ENCODE results near the gene DNAH9.

DNAH9 gene

DNA sequence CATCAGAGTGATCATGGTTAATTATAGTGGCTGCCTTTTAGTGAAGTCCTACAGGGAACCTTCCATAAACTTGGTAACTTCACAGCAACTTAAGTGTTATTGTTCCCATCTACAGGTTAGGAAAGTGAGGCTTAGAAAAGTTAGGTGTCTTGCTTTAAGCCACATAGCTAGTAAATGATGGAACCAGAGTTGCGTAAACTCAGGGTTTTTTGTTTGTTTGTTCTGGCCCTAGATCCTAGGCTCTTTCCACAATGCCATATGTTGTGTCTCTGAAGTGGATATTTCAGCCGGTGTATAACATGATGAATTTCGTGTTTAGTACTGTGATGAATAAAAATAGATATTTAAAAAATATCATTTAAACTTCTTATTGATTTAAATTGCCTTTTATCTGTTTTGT, 27.6 kb downstream of the DNAH9 start:
- Mint-ChIP-seq H3K36me3 (peaks cover 0 to 1% of the 10 kb centered on the region in 2 donors), H3K4me3 (no peak overlapping the region), H3K27me3 (no peaks in the 10 kb centered on the region), H3K9me3 (peaks cover 3 to 6% of the 10 kb centered on the region in 2 donors), H3K4me1 (no peaks in the 10 kb centered on the region), H3K27ac (no peak overlapping the region)
- ATAC-seq (replicated peaks) (no peak), DNase-seq (no peak)

DNA sequence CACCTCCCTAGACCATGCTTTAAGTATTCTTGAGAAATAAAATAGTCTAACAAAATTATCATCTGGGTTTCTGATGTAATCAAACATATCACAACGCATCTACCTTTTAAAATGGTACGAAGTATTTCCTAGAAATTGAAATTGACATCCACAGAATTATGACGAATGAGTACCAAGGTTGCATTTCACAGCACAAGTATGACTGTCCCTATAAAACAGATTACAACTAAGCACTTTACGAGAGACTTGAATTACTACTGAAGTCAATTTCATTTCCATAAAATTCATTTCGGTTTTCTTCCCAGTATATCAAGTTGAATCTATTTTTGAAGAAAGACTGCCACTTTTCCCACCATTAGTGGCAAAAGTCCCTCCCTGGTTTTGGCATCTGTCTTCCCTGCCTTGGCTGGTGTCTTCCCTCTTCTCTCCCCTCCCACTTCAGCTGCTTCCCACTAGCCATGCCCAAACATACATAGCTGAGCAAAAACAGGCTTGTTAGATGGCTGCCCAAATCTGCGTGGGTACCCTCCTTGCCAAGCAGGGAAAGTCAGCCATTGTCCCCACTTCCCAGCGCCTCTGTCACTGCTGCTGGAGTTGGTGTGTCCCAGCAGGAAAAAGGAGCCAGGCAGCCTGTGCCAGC, 29.2 kb downstream of the DNAH9 start:
- Mint-ChIP-seq H3K4me1 (no peaks in the 10 kb centered on the region), H3K27me3 (no peaks in the 10 kb centered on the region), H3K36me3 (peaks cover 0 to 1% of the 10 kb centered on the region in 2 donors), H3K27ac (no peak overlapping the region), H3K4me3 (no peak overlapping the region), H3K9me3 (peaks cover 0 to 5% of the 10 kb centered on the region in 2 donors)
- ATAC-seq (replicated peaks) (no peak), DNase-seq (no peak)

DNA sequence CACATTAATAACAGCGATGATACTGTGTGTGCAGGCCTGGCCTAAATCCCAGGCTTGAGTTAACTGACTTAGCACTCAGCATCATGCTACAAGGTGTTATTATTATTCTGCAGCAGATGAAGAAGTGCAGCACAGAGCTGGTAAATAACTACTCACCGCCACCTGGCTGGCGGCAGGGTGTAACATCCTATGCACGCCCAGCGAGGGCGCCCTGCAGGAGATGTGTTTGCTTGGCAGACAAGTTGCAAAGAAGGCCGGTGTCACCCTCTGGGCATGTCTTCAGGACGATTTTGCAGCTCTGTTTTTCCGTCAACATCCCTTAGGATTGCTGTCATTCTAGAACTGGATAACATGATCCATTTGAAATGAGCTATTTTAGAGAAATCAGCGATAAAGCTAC, 30.1 kb downstream of the DNAH9 start:
- H3K4me1 Mint-ChIP-seq: no peaks in the 10 kb centered on the region
- DNase-seq: no peak
- H3K27me3 Mint-ChIP-seq: no peaks in the 10 kb centered on the region
- no peak overlapping the region for H3K27ac Mint-ChIP-seq
- peaks cover 0 to 1% of the 10 kb centered on the region in 2 donors for H3K36me3 Mint-ChIP-seq
- no peak overlapping the region for H3K4me3 Mint-ChIP-seq
- ATAC-seq (replicated peaks): no peak
- peaks cover 0 to 3% of the 10 kb centered on the region in 2 donors for H3K9me3 Mint-ChIP-seq

DNA sequence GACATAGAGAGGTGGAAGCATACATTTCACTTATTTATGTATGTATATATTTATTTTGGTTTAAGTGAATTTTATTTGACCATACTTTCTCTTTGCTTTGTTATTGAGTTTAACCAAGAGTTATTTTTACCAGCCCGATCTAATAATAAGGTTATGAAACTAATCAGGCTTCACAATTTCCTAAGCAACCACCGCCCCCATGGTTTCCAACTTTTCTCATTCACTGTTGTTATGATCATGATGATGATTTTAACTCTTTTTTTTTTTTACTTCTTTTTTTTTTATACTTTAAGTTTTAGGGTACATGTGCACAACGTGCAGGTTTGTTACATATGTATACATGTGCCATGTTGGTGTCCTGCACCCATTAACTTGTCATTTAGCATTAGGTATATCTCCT, 30.6 kb downstream of the DNAH9 start:
- DNase-seq: no peak
- no peak for ATAC-seq (replicated peaks)
- Mint-ChIP-seq H3K4me3 (no peak overlapping the region), H3K36me3 (peaks cover 0 to 1% of the 10 kb centered on the region in 2 donors), H3K4me1 (no peaks in the 10 kb centered on the region), H3K9me3 (peaks cover 0 to 2% of the 10 kb centered on the region in 2 donors), H3K27me3 (no peaks in the 10 kb centered on the region), H3K27ac (no peak overlapping the region)

DNA sequence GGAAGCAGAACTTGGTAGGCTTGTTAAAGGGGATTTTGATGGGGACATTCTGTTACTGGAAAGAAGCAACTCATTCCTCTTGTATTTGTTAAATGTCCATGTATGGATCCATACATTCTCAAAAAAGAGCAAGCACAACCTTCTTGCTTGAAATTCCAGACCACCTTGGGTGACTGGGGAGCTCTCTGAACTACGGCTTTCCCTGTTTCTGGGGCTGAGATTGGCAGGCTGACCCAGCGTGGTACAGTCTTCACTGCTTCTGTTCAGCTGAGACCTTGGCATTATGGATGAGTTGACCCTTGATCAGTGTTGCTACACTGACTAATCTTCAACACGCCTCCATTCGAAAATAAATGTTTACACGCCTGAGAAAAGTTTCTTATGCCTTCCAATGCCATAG, 38.5 kb downstream of the DNAH9 start:
- DNase-seq (no peak), ATAC-seq (replicated peaks) (no peak)
- Mint-ChIP-seq H3K4me1 (no peaks in the 10 kb centered on the region), H3K27me3 (no peaks in the 10 kb centered on the region), H3K36me3 (no peaks in the 10 kb centered on the region), H3K27ac (no peak overlapping the region), H3K9me3 (peaks cover 3% of the 10 kb centered on the region in 2 donors), H3K4me3 (no peak overlapping the region)

DNA sequence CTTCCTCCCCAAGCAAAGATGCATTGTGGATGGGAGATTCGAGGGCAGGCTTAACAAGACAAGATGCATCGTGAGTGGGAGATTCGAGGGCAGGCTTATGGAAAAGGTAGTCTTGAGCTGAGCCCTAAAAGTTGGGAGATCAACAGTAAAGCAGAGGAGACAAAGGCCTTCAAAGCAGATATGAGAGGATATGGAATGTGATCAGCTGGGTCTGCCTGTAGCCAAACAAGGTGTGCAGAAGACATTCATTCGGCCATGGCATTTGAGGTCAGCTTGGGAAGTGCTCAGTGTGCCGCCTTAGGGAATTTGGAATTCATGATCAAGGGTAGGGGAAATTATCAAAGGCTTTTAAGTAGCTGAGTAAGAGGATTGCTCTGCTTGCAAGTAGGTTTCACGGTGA, 39.5 kb downstream of the DNAH9 start:
- H3K4me1 Mint-ChIP-seq: no peaks in the 10 kb centered on the region
- no peaks in the 10 kb centered on the region for H3K36me3 Mint-ChIP-seq
- no peaks in the 10 kb centered on the region for H3K27me3 Mint-ChIP-seq
- no peak overlapping the region for H3K27ac Mint-ChIP-seq
- peaks cover 1 to 3% of the 10 kb centered on the region in 2 donors for H3K9me3 Mint-ChIP-seq
- H3K4me3 Mint-ChIP-seq: no peak overlapping the region
- DNase-seq (no peak), ATAC-seq (replicated peaks) (no peak)

DNA sequence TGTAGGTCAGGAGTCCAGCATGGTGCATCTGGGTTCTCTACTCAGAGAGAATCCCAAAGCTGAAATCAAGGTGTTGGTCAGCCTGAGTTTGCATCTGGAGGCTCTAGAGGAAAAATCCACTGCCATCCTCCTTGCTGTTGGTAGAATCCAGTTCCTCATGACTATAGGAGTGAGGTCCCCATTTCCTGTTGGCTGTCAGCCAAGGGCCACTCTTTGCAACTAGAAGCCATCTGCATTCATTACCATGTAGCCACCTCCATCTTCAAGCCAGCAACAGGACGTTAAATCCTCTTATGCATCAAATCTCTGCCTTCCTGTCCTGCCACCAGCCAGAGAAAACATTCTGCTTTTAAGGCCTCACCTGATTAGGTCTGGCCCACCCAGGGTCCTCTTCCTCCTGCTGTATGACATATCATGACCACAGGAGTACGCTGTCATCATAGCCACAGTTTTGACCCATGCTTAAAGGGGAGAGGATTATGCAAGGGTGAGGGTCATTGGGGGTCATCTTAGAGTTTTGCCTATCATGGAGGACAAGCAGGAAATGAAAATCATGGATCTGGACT, 40.5 kb downstream of the DNAH9 start:
- Mint-ChIP-seq H3K27ac (no peak overlapping the region), H3K36me3 (no peaks in the 10 kb centered on the region), H3K27me3 (no peaks in the 10 kb centered on the region), H3K9me3 (peaks cover 1 to 3% of the 10 kb centered on the region in 2 donors), H3K4me3 (no peak overlapping the region), H3K4me1 (no peaks in the 10 kb centered on the region)
- DNase-seq (no peak), ATAC-seq (replicated peaks) (no peak)

DNA sequence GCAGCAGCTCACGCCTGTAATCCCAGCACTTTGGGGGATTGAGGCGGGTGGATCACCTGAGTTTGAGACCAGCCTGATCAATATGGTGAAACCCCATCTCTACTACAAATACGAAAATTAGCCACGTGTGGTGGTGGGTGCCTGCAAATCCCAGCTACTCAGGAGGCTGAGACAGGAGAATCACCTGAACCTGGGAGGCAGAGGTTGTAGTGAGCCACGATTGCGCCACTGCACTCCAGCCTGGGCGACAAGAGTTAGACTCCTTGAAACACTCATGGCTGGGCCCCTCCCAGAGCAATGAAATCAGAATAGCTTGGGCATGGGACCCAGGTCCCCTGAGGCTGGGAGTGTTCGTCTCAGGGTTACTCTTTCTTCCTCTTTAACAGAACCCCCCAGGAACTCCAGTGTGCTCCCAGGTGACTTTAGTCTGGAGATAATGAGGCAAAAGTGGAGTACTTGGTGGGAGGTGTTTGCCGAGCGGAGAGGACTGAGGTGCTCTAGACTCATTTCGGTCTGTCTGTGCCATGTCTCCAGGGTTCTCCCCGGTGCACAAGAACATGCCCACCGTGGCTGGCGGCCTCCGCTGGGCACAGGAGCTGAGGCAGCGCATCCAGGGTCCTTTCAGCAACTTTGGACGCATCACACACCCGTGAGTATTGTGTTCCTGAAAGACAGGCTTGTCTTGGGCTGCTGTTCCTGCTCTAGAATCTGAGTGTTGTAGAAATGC, 41.6 kb downstream of the DNAH9 start:
- no peaks in the 10 kb centered on the region for H3K36me3 Mint-ChIP-seq
- no peaks in the 10 kb centered on the region for H3K4me1 Mint-ChIP-seq
- no peaks in the 10 kb centered on the region for H3K27me3 Mint-ChIP-seq
- DNase-seq (no peak), ATAC-seq (replicated peaks) (no peak)
- H3K9me3 Mint-ChIP-seq: peaks cover 1 to 3% of the 10 kb centered on the region in 2 donors
- H3K4me3 Mint-ChIP-seq: no peak overlapping the region
- no peak overlapping the region for H3K27ac Mint-ChIP-seq

DNA sequence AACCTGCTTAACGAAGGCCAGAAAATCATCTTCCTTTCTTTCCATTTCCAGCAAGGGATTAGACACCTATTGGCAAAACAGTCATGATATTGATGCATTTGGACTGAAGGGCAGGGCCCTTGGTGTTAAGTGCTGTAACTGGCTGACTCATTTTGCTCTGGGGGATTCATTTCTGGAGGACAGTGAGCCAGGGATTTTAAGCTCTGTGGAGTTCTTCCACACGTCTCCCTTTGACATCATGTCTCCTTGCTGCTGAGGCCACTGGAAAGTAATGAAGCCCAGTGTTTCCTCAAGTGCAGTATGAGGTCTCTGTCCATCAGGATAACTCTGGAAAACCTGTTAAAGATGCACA, 42.2 kb downstream of the DNAH9 start:
- H3K27ac Mint-ChIP-seq: no peak overlapping the region
- no peak for DNase-seq
- no peaks in the 10 kb centered on the region for H3K27me3 Mint-ChIP-seq
- H3K9me3 Mint-ChIP-seq: peaks cover 1 to 3% of the 10 kb centered on the region in 2 donors
- no peak overlapping the region for H3K4me3 Mint-ChIP-seq
- H3K36me3 Mint-ChIP-seq: no peaks in the 10 kb centered on the region
- no peaks in the 10 kb centered on the region for H3K4me1 Mint-ChIP-seq
- no peak for ATAC-seq (replicated peaks)

DNA sequence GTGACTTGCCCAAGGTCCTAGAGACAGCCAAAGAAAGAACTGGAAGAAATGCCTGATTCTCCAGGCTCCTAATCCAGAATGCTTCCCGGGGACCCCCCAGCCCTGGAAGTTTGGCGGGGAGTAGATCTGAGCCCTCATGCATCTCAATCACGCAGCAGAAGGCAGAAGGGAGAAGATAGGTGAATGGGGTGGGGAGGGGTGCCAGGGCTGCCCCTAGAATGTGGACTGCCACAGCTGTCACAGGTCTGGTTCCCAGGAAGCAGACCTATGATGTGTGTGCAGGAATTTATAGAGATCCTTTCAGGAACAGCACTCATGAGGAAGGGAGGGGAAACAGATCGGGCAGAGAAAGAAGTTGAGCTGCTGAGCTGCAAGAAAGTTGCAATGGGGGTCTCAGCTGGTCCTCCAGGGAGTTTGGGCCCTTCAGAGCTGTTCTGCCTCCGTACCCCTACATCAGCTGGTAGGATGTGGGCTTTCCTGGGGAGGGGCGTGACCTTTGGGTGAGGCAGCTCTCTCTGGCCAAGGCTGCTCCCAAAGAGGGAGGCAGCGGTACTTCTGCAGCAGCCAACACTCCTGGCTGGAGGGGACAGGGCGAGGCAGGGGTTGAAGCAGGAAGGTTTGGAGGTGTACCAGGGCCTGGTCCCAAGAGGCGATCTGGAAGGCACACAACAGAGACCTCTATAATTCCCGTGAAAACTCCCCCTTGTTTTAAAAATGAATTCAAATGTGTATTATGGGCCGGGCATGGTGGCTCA, 43.4 kb downstream of the DNAH9 start:
- H3K27me3 Mint-ChIP-seq: no peaks in the 10 kb centered on the region
- ATAC-seq (replicated peaks) (no peak), DNase-seq (no peak)
- no peaks in the 10 kb centered on the region for H3K36me3 Mint-ChIP-seq
- H3K4me3 Mint-ChIP-seq: no peak overlapping the region
- no peak overlapping the region for H3K27ac Mint-ChIP-seq
- H3K4me1 Mint-ChIP-seq: no peaks in the 10 kb centered on the region
- peaks cover 1 to 3% of the 10 kb centered on the region in 2 donors for H3K9me3 Mint-ChIP-seq

DNA sequence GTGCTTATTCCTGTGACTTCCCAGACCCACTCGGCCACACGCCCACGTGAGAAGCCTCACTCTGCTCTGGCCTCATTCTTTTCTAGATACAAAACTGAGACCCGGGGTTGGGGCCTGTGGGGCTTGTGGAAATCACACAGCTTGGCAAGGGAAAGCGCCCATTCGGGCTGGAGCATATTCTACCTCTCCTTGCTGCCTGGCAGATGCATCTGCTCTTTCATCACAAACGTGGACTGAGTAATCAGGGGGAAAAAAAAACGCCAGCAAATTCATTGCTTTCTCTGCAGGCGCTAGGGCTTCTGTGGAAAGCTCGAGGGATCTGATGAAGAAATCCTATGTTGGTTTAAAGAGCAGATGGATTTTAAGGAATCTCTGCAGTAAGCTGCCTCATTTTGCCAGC, 44.4 kb downstream of the DNAH9 start:
- H3K4me1 Mint-ChIP-seq: no peaks in the 10 kb centered on the region
- ATAC-seq (replicated peaks) (no peak), DNase-seq (no peak)
- peaks cover 1 to 3% of the 10 kb centered on the region in 2 donors for H3K9me3 Mint-ChIP-seq
- H3K27me3 Mint-ChIP-seq: no peaks in the 10 kb centered on the region
- H3K27ac Mint-ChIP-seq: no peak overlapping the region
- no peak overlapping the region for H3K4me3 Mint-ChIP-seq
- no peaks in the 10 kb centered on the region for H3K36me3 Mint-ChIP-seq

DNA sequence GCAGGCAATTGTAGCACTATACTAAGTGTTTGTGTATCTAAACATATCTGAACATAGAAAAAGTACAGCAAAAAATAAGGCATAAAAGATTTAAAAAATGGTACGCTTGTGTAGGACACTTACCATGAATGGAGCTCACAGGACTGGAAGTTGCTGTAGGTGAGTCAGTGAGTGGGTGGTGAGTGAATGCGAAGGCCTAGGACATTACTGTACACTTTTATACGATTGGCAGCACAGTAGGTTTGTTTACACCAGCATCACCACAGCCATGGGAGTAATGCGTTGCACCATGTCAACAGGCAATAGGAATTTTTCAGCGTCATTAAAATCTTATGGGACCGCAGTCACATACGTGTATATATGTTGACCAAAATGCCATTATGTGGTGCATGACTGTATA, 45.6 kb downstream of the DNAH9 start:
- Mint-ChIP-seq H3K4me3 (no peak overlapping the region), H3K27me3 (no peaks in the 10 kb centered on the region), H3K36me3 (no peaks in the 10 kb centered on the region), H3K9me3 (peaks cover under 1 to 2% of the 10 kb centered on the region in 2 donors), H3K4me1 (no peaks in the 10 kb centered on the region), H3K27ac (no peak overlapping the region)
- no peak for DNase-seq
- ATAC-seq (replicated peaks): no peak

DNA sequence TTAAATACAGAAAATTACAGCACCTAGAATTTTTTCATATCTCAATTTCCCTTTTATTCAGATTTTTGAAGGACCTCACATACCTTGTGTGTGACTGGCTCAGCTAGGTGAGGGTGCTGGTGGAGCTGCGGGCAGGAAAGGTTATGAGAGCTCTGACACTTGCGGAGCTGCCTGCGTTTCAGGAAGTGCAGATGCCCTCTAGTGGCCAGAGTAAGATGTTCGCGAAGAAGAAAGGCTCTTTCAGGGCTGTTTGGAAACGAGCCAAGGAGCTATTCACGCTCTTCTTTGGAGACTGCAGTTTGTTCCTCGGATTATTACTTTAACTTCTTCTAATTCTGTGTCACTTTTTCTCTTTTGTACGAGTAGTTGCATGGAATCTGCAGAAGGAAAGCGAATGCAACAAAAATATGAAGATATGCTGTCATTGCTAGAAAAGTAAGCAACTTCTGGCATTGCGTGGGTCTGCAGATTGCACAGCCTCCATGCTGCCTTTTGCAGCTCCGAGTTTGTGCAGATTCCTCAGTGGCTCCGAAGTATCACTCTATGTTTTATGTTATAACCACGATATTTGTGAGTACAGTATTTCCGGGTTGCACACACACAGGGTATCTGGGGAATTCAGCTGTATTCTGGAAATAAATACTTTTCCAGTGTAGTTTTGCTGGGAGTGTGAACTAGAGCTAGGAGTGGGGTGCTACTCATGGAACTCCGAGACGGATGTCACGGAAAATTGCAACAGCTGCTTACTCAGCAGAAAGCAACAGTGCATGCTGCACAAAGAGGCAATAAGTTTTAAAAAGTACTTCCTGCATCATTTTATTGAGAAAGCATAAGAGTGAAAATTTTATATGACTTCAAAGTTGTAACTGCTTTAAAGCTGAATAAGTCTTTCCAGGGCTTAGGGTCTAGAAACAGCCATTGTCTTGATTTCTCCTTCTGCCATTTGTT, 46.3 kb downstream of the DNAH9 start:
- H3K36me3 Mint-ChIP-seq: no peaks in the 10 kb centered on the region
- DNase-seq (peak; percentile 25), ATAC-seq (replicated peaks) (peak; percentile 67 to 73)
- no peak overlapping the region for H3K27ac Mint-ChIP-seq
- no peak overlapping the region for H3K4me3 Mint-ChIP-seq
- no peaks in the 10 kb centered on the region for H3K27me3 Mint-ChIP-seq
- H3K4me1 Mint-ChIP-seq: no peaks in the 10 kb centered on the region
- no peaks in the 10 kb centered on the region for H3K9me3 Mint-ChIP-seq

DNA sequence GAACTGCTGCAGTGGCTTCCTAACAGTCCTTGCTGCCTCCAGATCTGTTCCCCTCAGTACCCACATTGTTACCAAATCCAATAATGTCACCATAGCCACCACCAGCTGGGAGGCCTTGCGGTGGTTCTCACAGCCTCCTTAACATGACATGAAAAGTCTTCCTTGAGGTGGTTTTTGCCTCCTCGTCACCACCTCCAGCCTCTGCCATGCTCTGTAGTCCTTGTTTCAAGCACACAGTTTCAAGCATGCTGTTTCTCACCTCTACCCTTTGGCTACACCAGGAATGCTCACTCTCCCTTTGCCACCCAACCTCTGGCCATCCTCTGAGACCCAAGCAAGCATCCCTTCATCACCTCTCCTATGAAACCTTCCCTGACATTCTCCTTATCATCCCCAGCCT, 47.2 kb downstream of the DNAH9 start:
- Mint-ChIP-seq H3K36me3 (no peaks in the 10 kb centered on the region), H3K27ac (no peak overlapping the region), H3K4me3 (no peak overlapping the region), H3K9me3 (no peaks in the 10 kb centered on the region), H3K4me1 (no peaks in the 10 kb centered on the region), H3K27me3 (no peaks in the 10 kb centered on the region)
- ATAC-seq (replicated peaks) (no peak), DNase-seq (no peak)

Data from stimulated activated naive B cell treated with anti-CD40 and anti-IgM and Interleukin-4, amounts not matched to agents 10 μg/mL and 1 μg/mL and 100 μg/mL, for 72 hours (primary cell).